Mesenchymal stem cell (in vitro differentiated cells and primary cell): Measurements from ENCODE around the gene MICAL3.
"Not testable (repeated sequence)": the region's sequence is repeated elsewhere in the genome, so short reads cannot be mapped to it uniquely, and the experiment has no call there.

ENCODE experiments used
- DNase-seq: peaks from one replicate; pipeline ENCODE4 v3.0.0-alpha.2; 2013
- H2AFZ ChIP-seq: one replicate; pipeline ENCODE4 v1.6.1; 2013; ENCODE audit warnings: low read depth, mild to moderate bottlenecking, control low read depth, inconsistent platforms, low read length, moderate library complexity
- H2AK5ac ChIP-seq: 2 replicates; pipeline ENCODE4 v1.6.1; 2013; ENCODE audit warnings: low read length, moderate library complexity, mild to moderate bottlenecking, inconsistent platforms; ENCODE audit not compliant: severe bottlenecking
- H2BK120ac ChIP-seq: one replicate; pipeline ENCODE4 v1.6.1; 2013; ENCODE audit warnings: low read depth, mild to moderate bottlenecking, inconsistent platforms, low read length, moderate library complexity
- H2BK12ac ChIP-seq, 2 experiments: one replicate each; pipeline ENCODE4 v1.6.1; 2013; ENCODE audit warnings: inconsistent platforms in 2 of 2, low read length in 2 of 2, mild to moderate bottlenecking in 2 of 2, moderate library complexity in 2 of 2, control low read depth in 1 of 2
- H2BK15ac ChIP-seq: one replicate; pipeline ENCODE4 v1.6.1; 2013; ENCODE audit warnings: mild to moderate bottlenecking, low read depth, inconsistent platforms; ENCODE audit not compliant: poor library complexity, severe bottlenecking
- H2BK5ac ChIP-seq: 2 replicates; pipeline ENCODE4 v1.6.1; 2013; ENCODE audit warnings: low read depth, mild to moderate bottlenecking, low read length, control low read depth, inconsistent platforms; ENCODE audit not compliant: poor library complexity, severe bottlenecking
- H3K14ac ChIP-seq, 2 experiments: one replicate each; pipeline ENCODE4 v1.6.1; 2013; ENCODE audit warnings: inconsistent platforms in 2 of 2, low read length in 2 of 2, control low read depth in 1 of 2, mild to moderate bottlenecking in 1 of 2, moderate library complexity in 1 of 2
- H3K18ac ChIP-seq, 2 experiments: one replicate each; pipeline ENCODE4 v1.6.1; 2013; ENCODE audit warnings: inconsistent platforms in 2 of 2, low read length in 2 of 2, control low read depth in 1 of 2, low read depth in 1 of 2, mild to moderate bottlenecking in 1 of 2
- H3K23ac ChIP-seq, 2 experiments: one replicate each; pipeline ENCODE4 v1.6.1; 2013; ENCODE audit warnings: inconsistent platforms in 2 of 2, low read length in 2 of 2, mild to moderate bottlenecking in 2 of 2, moderate library complexity in 2 of 2, control low read depth in 1 of 2
- H3K27ac ChIP-seq: 2 replicates; pipeline ENCODE4 v1.5.1; 2013; ENCODE audit warnings: mild to moderate bottlenecking, moderate library complexity, low read length, control low read depth, inconsistent platforms; ENCODE audit not compliant: poor library complexity, severe bottlenecking
- H3K27me3 ChIP-seq, 2 experiments: 2 replicates each; pipeline versions ENCODE4 v1.6.1 to v1.7.0; 2013; ENCODE audit warnings: low read length in 2 of 2, mild to moderate bottlenecking in 2 of 2, moderate library complexity in 2 of 2, control low read depth in 1 of 2, inconsistent platforms in 1 of 2; ENCODE audit not compliant: control insufficient read depth in 1 of 2, insufficient read depth in 1 of 2
- H3K36me3 ChIP-seq, 2 experiments: 2 replicates each; pipeline versions ENCODE4 v1.6.1 to v1.7.0; 2013; ENCODE audit warnings: low read length in 2 of 2, control low read depth in 1 of 2, inconsistent platforms in 1 of 2, low read depth in 1 of 2, mild to moderate bottlenecking in 1 of 2; ENCODE audit not compliant: insufficient read depth in 2 of 2, control insufficient read depth in 1 of 2
- H3K4ac ChIP-seq, 2 experiments: one replicate each; pipeline ENCODE4 v1.6.1; 2013; ENCODE audit warnings: inconsistent platforms in 2 of 2, low read length in 2 of 2, mild to moderate bottlenecking in 2 of 2, moderate library complexity in 2 of 2, control low read depth in 1 of 2, low read depth in 1 of 2
- H3K4me1 ChIP-seq: 2 replicates; pipeline ENCODE4 v1.6.1; 2013; ENCODE audit warnings: low read depth, low read length, control low read depth; ENCODE audit not compliant: control insufficient read depth, insufficient read depth
- H3K4me2 ChIP-seq: 2 replicates; pipeline ENCODE4 v1.6.1; 2013; ENCODE audit warnings: low read length, mild to moderate bottlenecking, inconsistent platforms; ENCODE audit not compliant: poor library complexity, severe bottlenecking
- H3K4me3 ChIP-seq, 2 experiments: 2 replicates each; pipeline versions ENCODE4 v1.5.1 to v1.7.0; 2013; ENCODE audit warnings: low read length in 2 of 2, mild to moderate bottlenecking in 2 of 2, control low read depth in 1 of 2, low read depth in 1 of 2; ENCODE audit not compliant: insufficient read depth in 1 of 2
- H3K79me1 ChIP-seq: replicated peaks from 2 replicates; pipeline ENCODE4 v1.6.1; 2013; ENCODE audit warnings: mild to moderate bottlenecking, control low read depth, low read length, inconsistent platforms; ENCODE audit not compliant: poor library complexity, severe bottlenecking
- H3K9ac ChIP-seq: 2 replicates; pipeline ENCODE4 v1.7.0; 2013; ENCODE audit warnings: mild to moderate bottlenecking, low read length, moderate library complexity
- H3K9me3 ChIP-seq: 2 replicates; pipeline ENCODE4 v1.7.0; 2013; ENCODE audit warnings: mild to moderate bottlenecking, low read length; ENCODE audit not compliant: control insufficient read depth
- H4K8ac ChIP-seq: one replicate; pipeline ENCODE4 v1.6.1; 2013; ENCODE audit warnings: inconsistent platforms, mild to moderate bottlenecking, low read length, moderate library complexity
- H4K91ac ChIP-seq: one replicate; pipeline ENCODE4 v1.6.1; 2013; ENCODE audit warnings: mild to moderate bottlenecking, low read length, inconsistent platforms
- WGBS: methylation state at CpG from one replicate; pipeline ENCODE4 v1.1.7; 2013; ENCODE audit warnings: mixed read lengths; 5-methylcytosine and 5-hydroxymethylcytosine counted together

Gene MICAL3

DNA sequence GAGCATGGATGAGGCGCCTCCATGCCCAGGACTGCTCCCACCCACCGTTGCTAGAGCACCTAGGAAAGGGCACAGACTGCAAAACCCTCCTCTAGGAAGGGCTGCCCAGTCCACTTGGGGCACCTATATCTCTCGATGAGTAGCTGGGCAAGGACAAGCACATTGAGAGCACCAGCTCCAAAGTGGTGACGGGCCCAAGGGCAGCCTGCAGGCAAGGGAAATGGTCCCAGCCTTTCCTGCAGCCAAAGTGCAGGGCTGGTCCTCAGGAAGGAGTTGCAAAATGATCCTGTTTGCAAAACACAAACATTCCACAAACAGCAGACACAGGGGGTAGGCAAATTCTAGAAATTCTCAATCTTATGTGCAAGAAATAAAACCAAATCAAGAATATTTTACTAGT is 32.4 kb downstream of the MICAL3 start:
- H3K4me3 ChIP-seq, H2BK120ac ChIP-seq, H3K27me3 ChIP-seq, H3K18ac ChIP-seq, H3K27ac ChIP-seq, H2BK15ac ChIP-seq, DNase-seq, H4K8ac ChIP-seq, H2AK5ac ChIP-seq, H4K91ac ChIP-seq, H2BK12ac ChIP-seq, H2AFZ ChIP-seq, H3K4me2 ChIP-seq, H2BK5ac ChIP-seq, H3K4ac ChIP-seq, H3K9ac ChIP-seq, H3K79me1 ChIP-seq, H3K9me3 ChIP-seq: not testable (repeated sequence)
- Histone ChIP-seq H3K4me1 (peaks cover 46% of the 10 kb centered on the region), H3K23ac (peak overlapping the region in 1 of 2 experiments; percentile 79), H3K36me3 (peaks cover 0 to 16% of the 10 kb centered on the region in 2 experiments), H3K14ac (peak overlapping the region in 1 of 2 experiments; percentile 18)
- 96% methylated on average over 4 of the region's 4 CpGs for WGBS

DNA sequence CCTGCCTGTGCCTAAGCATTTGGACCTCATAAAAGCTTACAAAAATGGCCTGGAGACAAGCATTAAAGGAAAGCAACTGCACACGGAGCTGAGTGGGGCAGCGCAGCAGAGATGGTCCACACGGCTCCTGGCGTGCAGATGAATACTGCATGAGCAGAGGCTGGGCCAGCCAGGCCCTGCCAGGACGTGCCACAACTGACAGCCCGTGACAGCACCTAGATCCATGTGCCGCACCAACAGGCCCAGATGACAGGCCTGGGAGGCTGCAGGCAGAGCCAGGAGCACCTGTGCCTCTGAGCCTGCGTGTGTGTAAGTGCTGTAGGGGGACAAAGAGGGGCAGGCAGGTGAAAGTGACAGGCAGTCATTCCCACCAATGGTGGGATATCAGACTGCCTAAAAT is 33.4 kb downstream of the MICAL3 start:
- Histone ChIP-seq H3K4me2 (no peak overlapping the region), H3K18ac (no peak overlapping the region), H2BK15ac (no peak overlapping the region), H3K9ac (no peak overlapping the region), H3K23ac (no peak overlapping the region), H3K9me3 (no peaks in the 10 kb centered on the region), H3K27ac (no peak overlapping the region), H2AK5ac (peak overlapping the region; percentile 25), H4K91ac (peak overlapping the region; percentile 74), H3K14ac (peak overlapping the region in 1 of 2 experiments; percentile 23), H2BK5ac (no peak overlapping the region), H3K27me3 (no peaks in the 10 kb centered on the region), H3K79me1 (no peaks in the 10 kb centered on the region), H2AFZ (no peak overlapping the region), H3K4me3 (no peak overlapping the region), H3K4ac (no peak overlapping the region), H3K36me3 (peaks cover 0 to 16% of the 10 kb centered on the region in 2 experiments), H2BK12ac (no peak overlapping the region), H3K4me1 (peaks cover 49% of the 10 kb centered on the region), H2BK120ac (no peak overlapping the region), H4K8ac (peak overlapping the region; percentile 55)
- no peak for DNase-seq
- 89% methylated on average over 8 of the region's 8 CpGs for WGBS

DNA sequence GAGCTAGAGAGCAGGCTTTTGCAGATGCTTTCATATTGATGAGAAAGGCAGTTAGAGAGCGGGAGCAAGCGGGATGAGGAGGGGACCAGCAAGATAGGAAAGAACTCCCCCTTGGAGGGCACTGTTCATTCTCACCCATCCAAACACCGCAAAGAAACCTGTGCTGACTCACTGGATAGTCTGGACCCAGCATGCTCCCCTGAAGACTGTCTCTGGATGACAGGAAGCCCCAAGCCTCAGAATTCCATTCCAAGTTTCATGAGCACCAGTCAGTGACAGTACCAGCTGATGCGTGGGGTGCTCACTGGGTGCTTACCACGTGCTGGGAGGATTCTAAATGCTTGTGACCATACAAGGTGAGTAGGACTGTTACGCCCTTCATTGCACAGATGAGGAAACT is 34.2 kb downstream of the MICAL3 start:
- Histone ChIP-seq H3K4me2 (no peak overlapping the region), H3K9me3 (no peaks in the 10 kb centered on the region), H3K27me3 (no peaks in the 10 kb centered on the region), H2AK5ac (peak overlapping the region; percentile 13), H3K79me1 (no peaks in the 10 kb centered on the region), H3K4me1 (peaks cover 52% of the 10 kb centered on the region), H3K27ac (peak overlapping the region; percentile 23), H2AFZ (no peak overlapping the region), H3K14ac (peak overlapping the region in 1 of 2 experiments; percentile 66), H2BK5ac (no peak overlapping the region), H3K9ac (no peak overlapping the region), H3K36me3 (peaks cover 0 to 16% of the 10 kb centered on the region in 2 experiments), H2BK15ac (no peak overlapping the region), H3K23ac (no peak overlapping the region), H3K4me3 (no peak overlapping the region), H4K8ac (no peak overlapping the region), H2BK120ac (no peak overlapping the region), H3K18ac (no peak overlapping the region), H4K91ac (no peak overlapping the region), H3K4ac (no peak overlapping the region), H2BK12ac (no peak overlapping the region)
- DNase-seq = no peak
- 78% methylated on average over 6 of the region's 6 CpGs for WGBS

DNA sequence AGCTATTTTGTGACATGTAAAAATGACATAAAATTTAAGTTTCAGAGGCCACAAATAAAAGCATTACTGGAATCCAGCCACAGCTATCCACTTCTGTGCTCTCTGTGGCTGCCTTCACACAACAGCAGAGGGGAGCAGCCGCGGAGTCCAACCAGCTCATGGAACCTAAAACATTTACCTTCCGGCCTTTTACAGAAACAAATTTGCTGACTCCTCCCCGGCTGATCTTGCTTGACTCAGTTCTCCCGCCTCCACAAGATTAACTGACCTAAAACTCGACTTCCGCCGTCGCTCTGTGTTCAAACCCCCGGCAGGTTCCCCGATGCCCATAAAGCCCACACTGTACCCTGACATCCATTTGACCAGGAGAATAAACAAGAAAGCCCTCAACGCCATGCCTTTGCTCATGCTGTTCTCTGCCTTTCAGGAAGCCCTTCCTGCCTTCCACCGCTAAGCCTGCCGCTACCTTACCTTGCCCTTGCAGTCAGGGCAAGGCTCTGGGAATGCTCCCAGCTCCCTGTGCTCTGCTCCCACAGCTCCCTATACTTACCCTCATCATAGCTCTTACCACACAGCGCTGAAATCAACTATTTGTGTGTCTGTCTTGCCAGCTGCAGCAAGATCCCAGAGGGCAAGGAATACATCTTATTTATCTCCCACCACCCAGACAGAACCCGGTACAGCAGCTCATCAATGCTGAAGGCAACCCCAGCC is 35.4 kb downstream of the MICAL3 start:
- H3K36me3 ChIP-seq = peaks cover 0 to 14% of the 10 kb centered on the region in 2 experiments
- no peaks in the 10 kb centered on the region for H3K79me1 ChIP-seq
- peaks cover 51% of the 10 kb centered on the region for H3K4me1 ChIP-seq
- H3K27me3 ChIP-seq = no peaks in the 10 kb centered on the region
- peak overlapping the region; percentile 62 for H2BK15ac ChIP-seq
- H2BK12ac ChIP-seq = no peak overlapping the region
- H3K4ac ChIP-seq = no peak overlapping the region
- 95% methylated on average over 16 of the region's 16 CpGs for WGBS
- H3K18ac ChIP-seq = peak overlapping the region; percentile 37 to 67
- peak overlapping the region in 1 of 2 experiments; percentile 85 for H3K14ac ChIP-seq
- peak overlapping the region; percentile 54 for H4K91ac ChIP-seq
- H2BK120ac ChIP-seq = no peak overlapping the region
- H3K27ac ChIP-seq = peak overlapping the region; percentile 15
- no peak overlapping the region for H4K8ac ChIP-seq
- H2BK5ac ChIP-seq = no peak overlapping the region
- peak overlapping the region; percentile 94 for H2AK5ac ChIP-seq
- H3K4me2 ChIP-seq = no peak overlapping the region
- no peak overlapping the region for H3K23ac ChIP-seq
- no peak for DNase-seq
- H3K9ac ChIP-seq = no peak overlapping the region
- H3K4me3 ChIP-seq = no peak overlapping the region
- no peaks in the 10 kb centered on the region for H3K9me3 ChIP-seq
- no peak overlapping the region for H2AFZ ChIP-seq
